Neural cell (in vitro differentiated cells): Measurements from ENCODE around the gene CBFA2T2.

Experiments used
- CTCF ChIP-seq: fragments of 450-650 bp; IDR thresholded peaks from 2 replicates; pipeline ENCODE4 v1.5.1; 2014; ENCODE audit warnings: antibody characterized with exemption, mild to moderate bottlenecking, moderate library complexity; ENCODE audit not compliant: poor library complexity, severe bottlenecking
- EP300 ChIP-seq: fragments of 450-650 bp; conservative IDR thresholded peaks from 2 replicates; pipeline ENCODE4 v1.6.1; 2014; ENCODE audit warnings: antibody characterized with exemption, mild to moderate bottlenecking, moderate library complexity; ENCODE audit not compliant: poor library complexity, severe bottlenecking
- EZH2 ChIP-seq: fragments of 200-600, 300-800 bp; shearing (Covaris generic), sonication (generic); IDR thresholded peaks from 2 replicates; pipeline ENCODE4 v1.6.1; 2014; ENCODE audit warnings: antibody characterized with exemption, low read length, borderline replicate concordance, mild to moderate bottlenecking; ENCODE audit not compliant: insufficient read depth, poor library complexity, severe bottlenecking
- MXI1 ChIP-seq: fragments of 450-650 bp; conservative IDR thresholded peaks from 2 replicates; pipeline ENCODE4 v1.6.1; 2014; ENCODE audit warnings: antibody characterized with exemption, mild to moderate bottlenecking; ENCODE audit not compliant: poor library complexity, severe bottlenecking
- POLR2AphosphoS5 ChIP-seq: IDR thresholded peaks from 2 replicates; pipeline ENCODE4 v1.6.1; 2012
- RAD21 ChIP-seq: fragments of 450-650 bp; conservative IDR thresholded peaks from 2 replicates; pipeline ENCODE4 v1.6.1; 2014; ENCODE audit warnings: antibody characterized with exemption, mild to moderate bottlenecking, moderate library complexity
- SMC3 ChIP-seq: fragments of 450-650 bp; conservative IDR thresholded peaks from 2 replicates; pipeline ENCODE4 v1.6.1; 2014; ENCODE audit warnings: antibody characterized with exemption, mild to moderate bottlenecking, moderate library complexity; ENCODE audit not compliant: poor library complexity
- TAF1 ChIP-seq: IDR thresholded peaks from 2 replicates; pipeline ENCODE4 v1.6.1; 2012; ENCODE audit warnings: low read depth

GRCh38 chr20:33680686-33681085 lies 190.8 kb downstream of the CBFA2T2 start:
- TF ChIP-seq CTCF (no peak), EZH2 (no peak), POLR2AphosphoS5 (no peak), SMC3 (no peak), RAD21 (no peak), TAF1 (no peak), EP300 (no peak), MXI1 (no peak)
